Skeletal muscle cell (primary cell): ENCODE data around the gene RETREG1.
"Not testable (repeated sequence)": the region's sequence is repeated elsewhere in the genome, so short reads cannot be mapped to it uniquely, and the experiment has no call there.

Experiments
- DNase-seq: peaks from one replicate; pipeline ENCODE4 v3.0.0-alpha.2; 2010; ENCODE audit warnings: low read depth
- H3K4me3 ChIP-seq: 2 replicates; pipeline ENCODE4 v1.5.1; 2011; ENCODE audit warnings: low read depth, mild to moderate bottlenecking, control low read depth, low read length, moderate library complexity

RETREG1 gene

GRCh38 chr5:16564248-16564867 is 52.4 kb downstream of the RETREG1 start:
- H3K4me3 ChIP-seq = no peak overlapping the region
- no peak for DNase-seq

- H3K4me3 ChIP-seq = no peak overlapping the region
- no peak for DNase-seq
Measured at GRCh38 chr5:16563686-16564085, 53.1 kb downstream of the RETREG1 start.

DNA sequence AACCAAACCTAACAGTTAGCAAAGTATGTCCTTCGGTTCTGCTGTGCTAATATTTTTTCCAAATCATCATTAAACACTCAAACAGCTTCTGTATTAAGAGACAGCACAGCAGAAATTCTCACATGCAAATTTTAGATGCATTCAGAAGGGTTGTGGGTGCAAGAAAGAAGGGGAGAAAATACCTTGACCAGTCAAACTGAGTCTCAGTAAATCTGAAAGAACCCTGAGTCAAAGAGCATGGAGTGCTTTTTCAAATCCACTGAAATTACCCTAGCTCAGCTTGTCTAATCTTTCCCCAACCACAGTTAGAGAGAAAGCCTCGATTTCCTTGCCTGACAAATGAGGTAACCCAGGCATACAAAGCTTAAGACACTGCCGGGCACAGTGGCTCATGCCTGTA is 55.1 kb downstream of the RETREG1 start:
- DNase-seq = no peak
- H3K4me3 ChIP-seq = no peak overlapping the region

DNA sequence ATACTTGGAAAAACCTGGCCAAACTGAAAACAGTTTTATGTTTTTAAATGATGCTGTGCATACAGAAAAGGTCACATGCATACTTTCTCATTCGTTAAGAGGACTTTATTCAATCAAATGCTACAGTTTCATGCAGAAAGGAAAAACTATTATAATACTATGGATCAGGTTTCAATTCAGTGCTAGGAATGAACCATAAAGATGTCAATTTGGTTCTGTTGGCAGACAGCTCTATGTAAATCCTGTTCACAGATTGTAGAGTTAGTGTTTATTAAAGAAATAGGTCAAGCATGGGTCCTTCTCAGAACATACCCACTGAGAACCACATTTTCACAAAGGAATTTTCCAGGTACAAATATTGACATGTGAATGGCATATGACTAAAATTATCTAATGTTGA is 57.1 kb downstream of the RETREG1 start:
- DNase-seq = no peak
- H3K4me3 ChIP-seq = no peak overlapping the region

- no peak for DNase-seq
- H3K4me3 ChIP-seq = no peak overlapping the region
Measured at GRCh38 chr5:16558984-16559629, 57.7 kb downstream of the RETREG1 start.

DNA sequence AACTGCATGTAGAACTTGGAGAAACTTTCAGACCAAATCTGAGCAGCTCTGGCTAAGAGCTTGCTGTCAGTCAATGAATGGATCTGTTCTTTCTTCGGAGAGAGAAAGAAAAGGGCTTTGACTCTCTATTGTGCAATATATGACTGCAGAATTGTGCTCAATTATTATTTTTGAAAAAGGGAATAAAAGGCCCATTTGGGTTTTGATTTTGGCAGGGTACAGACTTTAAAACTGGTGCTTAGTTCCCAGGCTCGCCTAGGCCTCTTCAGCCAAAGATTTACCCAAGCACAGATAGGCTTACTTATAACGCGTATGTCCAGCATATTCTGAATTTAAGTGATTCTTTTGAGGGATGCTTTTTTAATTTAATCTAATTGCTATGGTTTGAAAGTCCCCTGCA is 59.3 kb downstream of the RETREG1 start:
- H3K4me3 ChIP-seq = no peak overlapping the region
- DNase-seq = no peak

GRCh38 chr5:16554110-16554509 is 62.7 kb downstream of the RETREG1 start:
- DNase-seq = no peak
- no peak overlapping the region for H3K4me3 ChIP-seq

GRCh38 chr5:16552666-16553343 is 64.0 kb downstream of the RETREG1 start:
- DNase-seq = no peak
- no peak overlapping the region for H3K4me3 ChIP-seq

- DNase-seq = no peak
- no peak overlapping the region for H3K4me3 ChIP-seq
Measured at GRCh38 chr5:16551628-16552027, 65.2 kb downstream of the RETREG1 start.

- no peak for DNase-seq
- H3K4me3 ChIP-seq = no peak overlapping the region
Measured at GRCh38 chr5:16550316-16550952, 66.4 kb downstream of the RETREG1 start.

DNA sequence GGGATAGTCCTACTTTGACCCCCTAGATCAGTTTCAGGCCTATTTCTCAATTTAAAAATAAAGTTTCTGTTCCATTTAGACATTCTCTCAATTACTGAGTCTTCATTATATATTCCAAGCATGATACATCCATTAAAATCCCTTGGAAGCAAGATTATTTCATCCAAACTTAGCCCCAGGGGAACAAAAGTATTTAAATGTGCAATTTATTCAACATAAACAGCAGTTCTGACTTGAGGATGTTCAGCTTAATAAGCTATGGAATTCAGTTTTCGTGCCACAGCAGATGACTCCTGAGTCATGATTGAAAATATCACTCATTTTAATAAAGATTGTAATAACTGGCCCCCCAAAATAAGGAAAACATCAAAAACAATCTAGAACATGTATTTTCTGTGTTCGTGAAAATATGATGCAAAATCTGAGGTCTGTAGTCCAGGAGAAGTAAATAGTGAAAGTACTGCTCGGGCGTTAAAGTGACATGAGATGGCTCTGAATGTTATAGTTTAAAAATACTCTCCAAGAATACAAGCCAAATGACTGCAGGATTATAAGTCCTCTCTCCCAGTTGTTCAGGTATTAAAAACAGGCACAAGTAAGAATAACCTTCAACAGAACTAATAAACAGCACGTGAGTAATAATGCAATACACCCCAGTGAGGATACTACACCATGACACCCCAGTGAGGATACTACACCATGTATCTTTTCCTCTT is 67.1 kb downstream of the RETREG1 start:
- H3K4me3 ChIP-seq = peak overlapping the region; percentile 2
- no peak for DNase-seq

GRCh38 chr5:16548812-16549211 is 68.0 kb downstream of the RETREG1 start:
- H3K4me3 ChIP-seq = no peak overlapping the region
- no peak for DNase-seq

GRCh38 chr5:16548115-16548514 is 68.7 kb downstream of the RETREG1 start:
- no peak overlapping the region for H3K4me3 ChIP-seq
- no peak for DNase-seq

- no peak for DNase-seq
- H3K4me3 ChIP-seq = no peak overlapping the region
Measured at GRCh38 chr5:16547200-16547842, 69.5 kb downstream of the RETREG1 start.

DNA sequence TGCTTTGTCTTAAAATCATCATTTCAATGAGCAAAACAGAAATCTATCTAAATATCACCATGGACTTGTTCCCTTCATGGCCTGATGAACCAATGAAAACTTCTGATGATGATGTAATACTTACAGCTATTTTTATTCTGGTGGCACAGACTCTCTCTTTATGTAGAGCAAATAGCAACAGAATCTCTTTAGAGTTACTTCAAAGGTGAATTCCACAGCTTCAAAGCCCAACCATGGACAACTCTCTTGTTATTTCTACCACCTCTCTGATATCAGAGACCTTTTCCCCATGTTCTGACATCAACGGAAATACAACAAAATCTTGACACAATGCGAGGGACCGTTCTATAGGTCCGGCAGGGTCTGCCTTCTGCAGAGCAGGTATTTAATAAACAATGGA is 70.1 kb downstream of the RETREG1 start:
- H3K4me3 ChIP-seq = no peak overlapping the region
- DNase-seq = no peak

DNA sequence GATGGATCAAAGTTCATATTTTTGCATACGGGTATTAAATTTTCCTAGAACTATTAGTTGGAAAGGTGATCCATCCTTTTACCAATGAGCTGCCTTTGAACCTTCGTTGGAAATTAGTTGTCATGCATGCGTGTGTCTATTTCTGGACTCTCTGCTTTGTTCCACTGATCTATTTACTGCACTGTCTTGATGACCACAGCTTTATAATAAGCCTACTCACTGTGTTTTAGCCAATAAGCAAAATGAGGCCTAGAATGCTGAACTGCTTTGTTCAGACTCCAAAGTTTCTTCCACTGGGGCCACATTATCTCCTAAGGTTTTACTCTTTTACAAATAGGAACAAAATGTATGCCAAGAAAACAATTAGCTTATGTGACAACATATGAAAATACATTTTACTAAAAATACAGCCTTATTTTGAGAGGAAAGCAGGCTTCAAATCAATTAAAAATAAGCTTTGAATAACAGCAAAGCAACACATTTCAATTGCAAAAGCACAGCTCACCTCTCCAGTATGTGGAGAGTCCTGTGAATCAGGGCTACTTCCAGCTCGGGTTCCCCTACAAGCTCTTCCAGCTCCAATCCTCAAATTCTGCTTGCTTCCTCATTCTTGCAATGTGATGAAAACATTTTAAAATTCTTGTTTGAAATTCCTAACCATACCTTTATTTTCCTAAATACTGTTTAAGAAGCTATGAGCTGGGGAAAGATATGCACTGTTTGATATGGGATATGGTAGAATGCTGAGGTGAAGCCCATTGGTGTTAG is 72.0 kb downstream of the RETREG1 start:
- DNase-seq = no peak
- H3K4me3 ChIP-seq = no peak overlapping the region

- not testable (repeated sequence) for H3K4me3 ChIP-seq, DNase-seq
Measured at GRCh38 chr5:16543206-16543605, 73.6 kb downstream of the RETREG1 start.

DNA sequence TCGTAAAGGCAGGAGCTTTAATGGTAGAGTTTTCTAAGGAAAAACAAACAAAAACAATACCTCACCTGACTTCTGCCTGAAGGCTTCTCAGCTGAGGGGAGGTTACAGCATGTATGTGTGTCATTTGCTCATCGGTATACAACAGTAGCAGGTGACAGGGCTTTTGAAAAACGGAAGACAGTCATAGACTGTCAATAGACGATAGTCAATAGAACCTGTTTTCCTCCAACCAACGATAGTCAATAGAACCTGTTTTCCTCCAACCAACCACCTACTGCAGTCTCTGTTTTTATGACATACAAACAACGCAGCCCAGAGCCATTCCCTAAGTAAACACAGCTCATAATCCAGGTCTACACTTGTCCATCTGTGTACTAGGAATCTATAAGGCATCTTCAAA is 74.6 kb downstream of the RETREG1 start:
- no peak overlapping the region for H3K4me3 ChIP-seq
- DNase-seq = no peak

- not testable (repeated sequence) for DNase-seq, H3K4me3 ChIP-seq
Measured at GRCh38 chr5:16541592-16541991, 75.2 kb downstream of the RETREG1 start.
